Endothelial cell (in vitro differentiated cells): ENCODE results near the gene TRIO. TPM values are rescaled to one million over a fixed set of nuclear protein-coding genes. Genes with fewer than 3 reads are reported as not detected.

Experiments
- DNase-seq: peaks from one replicate; pipeline ENCODE4 v3.0.0; 2021; ENCODE audit warnings: low spot score
- H3K27ac Mint-ChIP-seq: one replicate; pipeline ENCODE4 v1.8.0; 2021; ENCODE audit warnings: mixed read lengths, inconsistent platforms; ENCODE audit not compliant: unreplicated experiment
- H3K27me3 Mint-ChIP-seq: one replicate; pipeline ENCODE4 v1.8.0; 2021; ENCODE audit warnings: mild to moderate bottlenecking, moderate library complexity, mixed read lengths, inconsistent platforms; ENCODE audit not compliant: unreplicated experiment
- H3K36me3 Mint-ChIP-seq: one replicate; pipeline ENCODE4 v1.8.0; 2021; ENCODE audit warnings: mild to moderate bottlenecking, low read depth, mixed read lengths, inconsistent platforms; ENCODE audit not compliant: unreplicated experiment
- H3K4me1 Mint-ChIP-seq: one replicate; pipeline ENCODE4 v1.8.0; 2021; ENCODE audit warnings: mild to moderate bottlenecking, mixed read lengths, inconsistent platforms; ENCODE audit not compliant: unreplicated experiment
- H3K4me3 Mint-ChIP-seq: one replicate; pipeline ENCODE4 v1.8.0; 2021; ENCODE audit warnings: mild to moderate bottlenecking, mixed read lengths, inconsistent platforms; ENCODE audit not compliant: unreplicated experiment
- H3K9me3 Mint-ChIP-seq: one replicate; pipeline ENCODE4 v1.8.0; 2021; ENCODE audit warnings: mixed read lengths, inconsistent platforms; ENCODE audit not compliant: unreplicated experiment
- CTCF ChIP-seq: fragments of 200-600 bp; sonication (generic); IDR thresholded peaks from one replicate; pipeline ENCODE4 v1.5.0; 2021; ENCODE audit warnings: antibody characterized with exemption; ENCODE audit not compliant: unreplicated experiment
- total RNA-seq: library from RNA; stranded (reverse); fragmentation: NEBNext Ultra II Directional; extraction: Animal tissue kit (Norgen Biotek cat#: 25700); gene quantifications from one replicate; pipeline ENCODE4 v1.2.1, GENCODE V29; 2021; ENCODE audit not compliant: unreplicated experiment

The TRIO gene
- total RNA-seq, 1 donor from 2014 or later: 229 TPM

- Mint-ChIP-seq H3K36me3 (no peaks in the 10 kb centered on the region), H3K9me3 (no peaks in the 10 kb centered on the region), H3K4me1 (peaks cover 6% of the 10 kb centered on the region), H3K27me3 (peaks cover 2% of the 10 kb centered on the region), H3K27ac (no peak overlapping the region), H3K4me3 (no peak overlapping the region)
- no peak for DNase-seq
- no peak for TF ChIP-seq CTCF
These were observed 414.1 kb downstream of the TRIO start for GRCh38 chr5:14557203-14557770.

- H3K36me3 Mint-ChIP-seq: no peaks in the 10 kb centered on the region
- H3K4me1 Mint-ChIP-seq: peaks cover 6% of the 10 kb centered on the region
- no peaks in the 10 kb centered on the region for H3K9me3 Mint-ChIP-seq
- TF ChIP-seq CTCF: no peak
- H3K4me3 Mint-ChIP-seq: no peak overlapping the region
- H3K27me3 Mint-ChIP-seq: peaks cover 2% of the 10 kb centered on the region
- DNase-seq: no peak
- H3K27ac Mint-ChIP-seq: no peak overlapping the region
These were observed 414.8 kb downstream of the TRIO start for GRCh38 chr5:14557791-14558415.

Other genes starting within 250 kb of the TRIO start
- 0.80 TPM for gene DNAH5, start 198.7 kb upstream of the TRIO start, total RNA-seq